ENCODE results near the gene SYNE3.

SYNE3 gene

GRCh38 chr14:95516554-95517181 lies at the start of gene SYNE3:
SYNE3 (minus strand) TSS chr14:95516650; CDS start chr14:95475821, 40,829 bp downstream.
- ChIA-PET POLR2A (ENCODE audit: low non-redundant PET) (no interaction called here), CTCF (interaction anchor here (0.5 to 4.3 kb wide), 7 partner anchors 33 to 975 kb away, joined by 3 to 20 read pairs (median 5); no protein-coding TSS in a partner anchor)
- peak within 1 kb of the TSS; percentile 79 for H3K27ac ChIP-seq
- TF ChIP-seq CTCF (conservative IDR thresholded peaks at IDR 0.05; ENCODE audit: low read depth) = no peak
- DNase-seq (ENCODE audit: low spot score) = peak; percentile 68

GRCh38 chr14:95564060-95564459 lies 47.6 kb upstream of the SYNE3 start:
- CTCF ChIA-PET = interaction anchor here (0.7 kb wide), 2 partner anchors 239 to 285 kb away, joined by 3 read pairs; no protein-coding TSS in a partner anchor
- H3K27ac ChIP-seq = 0 out of 2 replicates have a peak overlapping the region, but pooled peaks have one; percentile 7
- no peak for TF ChIP-seq CTCF (conservative IDR thresholded peaks at IDR 0.05; ENCODE audit: low read depth)
- DNase-seq (ENCODE audit: low spot score) = no peak
- POLR2A ChIA-PET (ENCODE audit: low non-redundant PET) = no interaction called here

GRCh38 chr14:95562892-95563685 lies 46.6 kb upstream of the SYNE3 start:
- H3K27ac ChIP-seq = no peak overlapping the region
- no peak for DNase-seq (ENCODE audit: low spot score)
- TF ChIP-seq CTCF (conservative IDR thresholded peaks at IDR 0.05; ENCODE audit: low read depth) = no peak
- ChIA-PET POLR2A (ENCODE audit: low non-redundant PET) (no interaction called here), CTCF (interaction anchor here (0.7 to 2.4 kb wide), 4 partner anchors 121 to 431 kb away, joined by 3 to 25 read pairs (median 7); no protein-coding TSS in a partner anchor)

- TF ChIP-seq CTCF (conservative IDR thresholded peaks at IDR 0.05; ENCODE audit: low read depth) = peak; percentile 96
- DNase-seq (ENCODE audit: low spot score) = peak; percentile 81
- H3K27ac ChIP-seq = no peak overlapping the region
- ChIA-PET CTCF (interaction anchor here (0.6 to 2.4 kb wide), 7 partner anchors 12 to 1035 kb away, joined by 3 to 25 read pairs (median 4); no protein-coding TSS in a partner anchor), POLR2A (ENCODE audit: low non-redundant PET) (no interaction called here)
These were observed 44.6 kb upstream of the SYNE3 start for GRCh38 chr14:95561001-95561412.

- CTCF ChIA-PET = interaction anchor here (0.6 to 2.1 kb wide), 6 partner anchors 141 to 1125 kb away, joined by 3 to 15 read pairs (median 4); no protein-coding TSS in a partner anchor
- peak overlapping the region; percentile 48 for H3K27ac ChIP-seq
- POLR2A ChIA-PET (ENCODE audit: low non-redundant PET) = no interaction called here
- no peak for TF ChIP-seq CTCF (conservative IDR thresholded peaks at IDR 0.05; ENCODE audit: low read depth)
- no peak for DNase-seq (ENCODE audit: low spot score)
These were observed 42.8 kb upstream of the SYNE3 start for GRCh38 chr14:95559203-95559602.

GRCh38 chr14:95557832-95558231 lies 41.4 kb upstream of the SYNE3 start:
- ChIA-PET POLR2A (ENCODE audit: low non-redundant PET) (no interaction called here), CTCF (no interaction called here)
- H3K27ac ChIP-seq = no peak overlapping the region
- no peak for TF ChIP-seq CTCF (conservative IDR thresholded peaks at IDR 0.05; ENCODE audit: low read depth)
- no peak for DNase-seq (ENCODE audit: low spot score)

Measured in RWPE1 (cell line).